K562 (cell line): ENCODE results near the gene CACNA2D2. TPM values are rescaled to one million over a fixed set of nuclear protein-coding genes. Genes with fewer than 3 reads are reported as not detected.

Experiments used
- CREB1 ChIP-seq, 2 experiments: sonication (generic) in 1 of 2; formaldehyde crosslinking in 1 of 2; IDR thresholded peaks; 2 replicates each; pipeline versions ENCODE4 v1.6.1 to v1.8.0; 2012 to 2022; ENCODE audit warnings: inconsistent platforms in 1 of 2, mild to moderate bottlenecking in 1 of 2, missing genetic modification reagents in 1 of 2, moderate library complexity in 1 of 2
- FIP1L1 ChIP-seq: fragments of 200-400 bp; formaldehyde crosslinking; IDR thresholded peaks from 2 replicates; pipeline ENCODE4 v1.6.1; 2018; ENCODE audit warnings: mild to moderate bottlenecking, low read depth, low read length; ENCODE audit not compliant: poor library complexity, severe bottlenecking
- NFYB ChIP-seq: IDR thresholded peaks from 2 replicates; pipeline ENCODE4 v1.6.1; 2011; ENCODE audit warnings: mild to moderate bottlenecking, moderate library complexity; ENCODE audit not compliant: insufficient read length; ENCODE audit errors: extremely low read depth
- SRSF9 ChIP-seq: fragments of 200-400 bp; formaldehyde crosslinking; IDR thresholded peaks from 2 replicates; pipeline ENCODE4 v1.6.1; 2017; ENCODE audit warnings: low read depth, low read length, borderline replicate concordance
- XRCC5 ChIP-seq: fragments of 200-400 bp; formaldehyde crosslinking; IDR thresholded peaks from 2 replicates; pipeline ENCODE4 v1.6.1; 2017; ENCODE audit warnings: low read depth, mild to moderate bottlenecking, low read length
- ZFPM2 ChIP-seq: fragments of 250-450 bp; sonication (Bioruptor Pico); IDR thresholded peaks from 2 replicates; pipeline ENCODE4 v1.5.1; 2022; ENCODE audit warnings: mild to moderate bottlenecking
- polyA plus RNA-seq, 8 experiments: library from polyadenylated mRNA; depleted of rRNA in 4 of 8; stranded (reverse) in 5 of 8; unstranded in 3 of 8; fragments of >200 nt; fragmentation: Nextera tagmentation in 2 of 8; fragmentation: Illumina TruSeq in 1 of 8; extraction: Ambion mirVana in 2 of 8; extraction: Trizol in 1 of 8; gene quantifications; 2 replicates each; pipeline versions ENCODE4 v1.2.1 to v1.2.3, GENCODE V29; 2011 to 2014; ENCODE audit warnings: inconsistent platforms in 1 of 8, missing spikeins in 1 of 8
- total RNA-seq, 7 experiments: library from RNA; depleted of rRNA in 6 of 7; stranded (reverse); fragments of >200 nt in 6 of 7; fragmentation: Illumina TruSeq in 2 of 7; extraction: Trizol in 2 of 7; gene quantifications; 2 replicates each; pipeline versions ENCODE4 v1.2.1 to v1.2.3, GENCODE V29; 2011 to 2021; ENCODE audit warnings: low replicate concordance in 1 of 7
- TF ChIP-seq, protein P1 (sequence below): fragments of 250-450 bp; sonication (Bioruptor Pico); IDR thresholded peaks from 2 replicates; pipeline ENCODE4 v1.4.0; 2020; ENCODE audit warnings: mild to moderate bottlenecking, moderate library complexity
- TF ChIP-seq, protein P2 (sequence below): sonication (generic); formaldehyde crosslinking; IDR thresholded peaks from 2 replicates; pipeline ENCODE4 v1.8.1; 2023; ENCODE audit warnings: missing genetic modification reagents, mild to moderate bottlenecking, borderline replicate concordance
- TF ChIP-seq, protein P3 (sequence below): fragments of 450-650 bp; formaldehyde crosslinking; IDR thresholded peaks from 2 replicates; pipeline ENCODE4 v1.4.0; 2020; ENCODE audit warnings: mild to moderate bottlenecking, moderate library complexity

CACNA2D2 gene
- total and polyA plus RNA-seq, 9 of the 15 experiments (the other 6 are each of a cell fraction or from before 2014, with no cell fraction given) = 0.11 to 0.58 (median 0.36) TPM; not detected in 2

DNA sequence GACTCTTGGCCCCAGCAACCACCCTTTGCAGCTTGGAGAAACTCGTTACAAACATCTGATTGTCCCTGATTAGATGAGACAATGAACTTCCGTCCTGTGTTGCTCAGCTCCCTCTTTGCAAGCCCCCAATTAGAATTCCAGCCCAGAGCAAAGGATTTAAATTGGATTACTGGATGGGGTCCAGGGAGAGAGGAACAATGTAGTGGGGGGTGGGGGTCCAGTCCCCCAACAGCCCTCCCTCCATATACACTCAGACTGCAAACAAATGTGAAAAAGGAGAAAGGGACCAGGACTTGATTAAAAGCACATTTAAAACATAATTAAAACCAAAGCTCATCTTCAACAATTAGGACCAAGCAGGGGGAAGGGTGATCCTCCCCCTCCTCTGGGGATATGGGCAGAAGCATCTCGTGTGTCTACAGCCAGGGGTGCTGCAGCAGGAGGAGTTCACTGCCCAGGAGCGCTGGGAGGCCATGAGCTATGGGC is 72.4 kb downstream of the CACNA2D2 start (continued):
- TF ChIP-seq ZFPM2 = no peak
- TF ChIP-seq XRCC5 = no peak
- TF ChIP-seq SRSF9 = no peak
- TF ChIP-seq, protein P1, sequence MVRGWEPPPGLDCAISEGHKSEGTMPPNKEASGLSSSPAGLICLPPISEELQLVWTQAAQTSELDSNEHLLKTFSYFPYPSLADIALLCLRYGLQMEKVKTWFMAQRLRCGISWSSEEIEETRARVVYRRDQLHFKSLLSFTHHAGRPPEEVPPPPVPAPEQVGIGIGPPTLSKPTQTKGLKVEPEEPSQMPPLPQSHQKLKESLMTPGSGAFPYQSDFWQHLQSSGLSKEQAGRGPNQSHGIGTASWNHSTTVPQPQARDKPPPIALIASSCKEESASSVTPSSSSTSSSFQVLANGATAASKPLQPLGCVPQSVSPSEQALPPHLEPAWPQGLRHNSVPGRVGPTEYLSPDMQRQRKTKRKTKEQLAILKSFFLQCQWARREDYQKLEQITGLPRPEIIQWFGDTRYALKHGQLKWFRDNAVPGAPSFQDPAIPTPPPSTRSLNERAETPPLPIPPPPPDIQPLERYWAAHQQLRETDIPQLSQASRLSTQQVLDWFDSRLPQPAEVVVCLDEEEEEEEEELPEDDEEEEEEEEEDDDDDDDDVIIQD = no peak
- TF ChIP-seq, protein P2, sequence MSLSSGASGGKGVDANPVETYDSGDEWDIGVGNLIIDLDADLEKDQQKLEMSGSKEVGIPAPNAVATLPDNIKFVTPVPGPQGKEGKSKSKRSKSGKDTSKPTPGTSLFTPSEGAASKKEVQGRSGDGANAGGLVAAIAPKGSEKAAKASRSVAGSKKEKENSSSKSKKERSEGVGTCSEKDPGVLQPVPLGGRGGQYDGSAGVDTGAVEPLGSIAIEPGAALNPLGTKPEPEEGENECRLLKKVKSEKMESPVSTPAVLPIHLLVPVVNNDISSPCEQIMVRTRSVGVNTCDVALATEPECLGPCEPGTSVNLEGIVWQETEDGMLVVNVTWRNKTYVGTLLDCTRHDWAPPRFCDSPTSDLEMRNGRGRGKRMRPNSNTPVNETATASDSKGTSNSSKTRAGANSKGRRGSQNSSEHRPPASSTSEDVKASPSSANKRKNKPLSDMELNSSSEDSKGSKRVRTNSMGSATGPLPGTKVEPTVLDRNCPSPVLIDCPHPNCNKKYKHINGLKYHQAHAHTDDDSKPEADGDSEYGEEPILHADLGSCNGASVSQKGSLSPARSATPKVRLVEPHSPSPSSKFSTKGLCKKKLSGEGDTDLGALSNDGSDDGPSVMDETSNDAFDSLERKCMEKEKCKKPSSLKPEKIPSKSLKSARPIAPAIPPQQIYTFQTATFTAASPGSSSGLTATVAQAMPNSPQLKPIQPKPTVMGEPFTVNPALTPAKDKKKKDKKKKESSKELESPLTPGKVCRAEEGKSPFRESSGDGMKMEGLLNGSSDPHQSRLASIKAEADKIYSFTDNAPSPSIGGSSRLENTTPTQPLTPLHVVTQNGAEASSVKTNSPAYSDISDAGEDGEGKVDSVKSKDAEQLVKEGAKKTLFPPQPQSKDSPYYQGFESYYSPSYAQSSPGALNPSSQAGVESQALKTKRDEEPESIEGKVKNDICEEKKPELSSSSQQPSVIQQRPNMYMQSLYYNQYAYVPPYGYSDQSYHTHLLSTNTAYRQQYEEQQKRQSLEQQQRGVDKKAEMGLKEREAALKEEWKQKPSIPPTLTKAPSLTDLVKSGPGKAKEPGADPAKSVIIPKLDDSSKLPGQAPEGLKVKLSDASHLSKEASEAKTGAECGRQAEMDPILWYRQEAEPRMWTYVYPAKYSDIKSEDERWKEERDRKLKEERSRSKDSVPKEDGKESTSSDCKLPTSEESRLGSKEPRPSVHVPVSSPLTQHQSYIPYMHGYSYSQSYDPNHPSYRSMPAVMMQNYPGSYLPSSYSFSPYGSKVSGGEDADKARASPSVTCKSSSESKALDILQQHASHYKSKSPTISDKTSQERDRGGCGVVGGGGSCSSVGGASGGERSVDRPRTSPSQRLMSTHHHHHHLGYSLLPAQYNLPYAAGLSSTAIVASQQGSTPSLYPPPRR = no peak
- no peak for TF ChIP-seq NFYB
- TF ChIP-seq CREB1 (IDR thresholded peaks at IDR 0.05) = no peak
- TF ChIP-seq CREB1 (CRISPR knock-in tag; IDR thresholded peaks at IDR 0.05) = no peak
- TF ChIP-seq, protein P3, sequence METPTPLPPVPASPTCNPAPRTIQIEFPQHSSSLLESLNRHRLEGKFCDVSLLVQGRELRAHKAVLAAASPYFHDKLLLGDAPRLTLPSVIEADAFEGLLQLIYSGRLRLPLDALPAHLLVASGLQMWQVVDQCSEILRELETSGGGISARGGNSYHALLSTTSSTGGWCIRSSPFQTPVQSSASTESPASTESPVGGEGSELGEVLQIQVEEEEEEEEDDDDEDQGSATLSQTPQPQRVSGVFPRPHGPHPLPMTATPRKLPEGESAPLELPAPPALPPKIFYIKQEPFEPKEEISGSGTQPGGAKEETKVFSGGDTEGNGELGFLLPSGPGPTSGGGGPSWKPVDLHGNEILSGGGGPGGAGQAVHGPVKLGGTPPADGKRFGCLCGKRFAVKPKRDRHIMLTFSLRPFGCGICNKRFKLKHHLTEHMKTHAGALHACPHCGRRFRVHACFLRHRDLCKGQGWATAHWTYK (CRISPR knock-in tag) = no peak
- no peak for TF ChIP-seq FIP1L1
